Stimulated activated CD8-positive, alpha-beta memory T cell treated with anti-CD3 and anti-CD28 coated beads, Interleukin-4, amount 100 ng/mL, for 48 hours (primary cell): ENCODE data around the gene BCKDHB.
A peak's percentile ranks its signal among the peaks of the same experiment; 100 is the strongest.

ENCODE experiments used
- DNase-seq: peaks from one replicate; pipeline ENCODE4 v3.0.0-alpha.2; 2020

BCKDHB gene

GRCh38 chr6:80154160-80154559 lies 47.7 kb downstream of the BCKDHB start:
- no peak for DNase-seq

GRCh38 chr6:80156221-80156620 lies 49.8 kb downstream of the BCKDHB start:
- DNase-seq = no peak

GRCh38 chr6:80158478-80158989 lies 52.1 kb downstream of the BCKDHB start:
- DNase-seq = no peak

GRCh38 chr6:80161434-80161833 lies 55.0 kb downstream of the BCKDHB start:
- DNase-seq = no peak

GRCh38 chr6:80163754-80164187 lies 57.3 kb downstream of the BCKDHB start:
- DNase-seq = no peak

- peak; percentile 44 for DNase-seq
Observed at GRCh38 chr6:80165143-80165542, 58.7 kb downstream of the BCKDHB start.

- DNase-seq = no peak
Observed at GRCh38 chr6:80165819-80166218, 59.3 kb downstream of the BCKDHB start.

- no peak for DNase-seq
Observed at GRCh38 chr6:80170433-80170832, 64.0 kb downstream of the BCKDHB start.

GRCh38 chr6:80173411-80173810 lies 66.9 kb downstream of the BCKDHB start:
- no peak for DNase-seq

GRCh38 chr6:80174900-80175572 lies 68.6 kb downstream of the BCKDHB start:
- no peak for DNase-seq

- DNase-seq = no peak
Observed at GRCh38 chr6:80179695-80180094, 73.2 kb downstream of the BCKDHB start.

GRCh38 chr6:80181352-80182081 lies 75.0 kb downstream of the BCKDHB start:
- no peak for DNase-seq

GRCh38 chr6:80182308-80182707 lies 75.8 kb downstream of the BCKDHB start:
- DNase-seq = no peak

- no peak for DNase-seq
Observed at GRCh38 chr6:80183019-80183795, 76.7 kb downstream of the BCKDHB start.

GRCh38 chr6:80185492-80185891 lies 79.0 kb downstream of the BCKDHB start:
- DNase-seq = no peak

- DNase-seq = no peak
Observed at GRCh38 chr6:80186082-80186481, 79.6 kb downstream of the BCKDHB start.

- DNase-seq = no peak
Observed at GRCh38 chr6:80196906-80197305, 90.4 kb downstream of the BCKDHB start.

GRCh38 chr6:80197474-80197873 lies 91.0 kb downstream of the BCKDHB start:
- DNase-seq = no peak

GRCh38 chr6:80197986-80198385 lies 91.5 kb downstream of the BCKDHB start:
- no peak for DNase-seq

GRCh38 chr6:80203283-80203682 lies 96.8 kb downstream of the BCKDHB start:
- DNase-seq = no peak

- no peak for DNase-seq
Observed at GRCh38 chr6:80205404-80205803, 98.9 kb downstream of the BCKDHB start.

GRCh38 chr6:80206758-80207157 lies 100.3 kb downstream of the BCKDHB start:
- no peak for DNase-seq

GRCh38 chr6:80209430-80209829 lies 103.0 kb downstream of the BCKDHB start:
- DNase-seq = no peak

GRCh38 chr6:80210618-80211017 lies 104.1 kb downstream of the BCKDHB start:
- DNase-seq = no peak
